BLaER1 (cell line): ENCODE measurements around the gene SNAP25.
A peak's percentile ranks its signal among the peaks of the same experiment; 100 is the strongest.

ENCODE experiments used
- H3K27ac ChIP-seq: shearing (Covaris generic); formaldehyde crosslinking; 2 replicates; pipeline ENCODE4 v1.8.1; 2022
- H3K27me3 ChIP-seq: shearing (Covaris generic); formaldehyde crosslinking; 2 replicates; pipeline ENCODE4 v1.8.1; 2022
- H3K36me3 ChIP-seq: shearing (Covaris generic); formaldehyde crosslinking; 2 replicates; pipeline ENCODE4 v1.8.1; 2022
- H3K4me1 ChIP-seq: shearing (Covaris generic); formaldehyde crosslinking; 2 replicates; pipeline ENCODE4 v1.8.1; 2022
- H3K4me2 ChIP-seq: shearing (Covaris generic); formaldehyde crosslinking; 2 replicates; pipeline ENCODE4 v1.8.1; 2022
- H3K4me3 ChIP-seq: shearing (Covaris generic); formaldehyde crosslinking; 2 replicates; pipeline ENCODE4 v1.8.1; 2022
- H3K9ac ChIP-seq: shearing (Covaris generic); formaldehyde crosslinking; 2 replicates; pipeline ENCODE4 v1.8.1; 2022
- H3K9me3 ChIP-seq: shearing (Covaris generic); formaldehyde crosslinking; 2 replicates; pipeline ENCODE4 v1.8.1; 2022
- H4K20me1 ChIP-seq: shearing (Covaris generic); formaldehyde crosslinking; 2 replicates; pipeline ENCODE4 v1.8.1; 2022
- Cebpa-rat ChIP-seq: shearing (Covaris generic); IDR thresholded peaks from 2 replicates; pipeline ENCODE4 v1.8.1; 2022

Gene SNAP25

DNA sequence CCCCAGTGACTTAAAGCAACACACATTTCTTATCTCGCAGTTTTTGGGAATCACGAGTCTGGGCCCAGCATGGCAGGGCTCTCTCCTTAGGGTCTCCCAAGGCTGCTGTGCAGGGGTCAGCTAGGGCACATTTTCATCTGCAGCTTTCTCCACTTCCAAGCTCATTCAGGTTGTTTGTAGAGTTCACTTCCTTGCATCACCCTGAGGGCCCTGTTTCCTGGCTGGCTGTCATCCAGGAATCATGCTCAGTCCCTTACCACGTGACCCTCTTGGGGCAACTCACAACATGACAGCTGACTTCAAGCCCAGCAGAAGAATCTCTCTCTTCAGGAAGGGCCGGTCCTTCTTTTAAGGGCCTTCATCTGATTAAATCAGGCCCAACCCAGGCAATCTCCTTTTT, 21.3 kb downstream of the SNAP25 start:
- Histone ChIP-seq H4K20me1 (no peaks in the 10 kb centered on the region), H3K27me3 (no peaks in the 10 kb centered on the region), H3K27ac (no peak overlapping the region), H3K4me1 (peaks cover 8% of the 10 kb centered on the region), H3K4me2 (peak overlapping the region; percentile 40), H3K9ac (no peak overlapping the region), H3K9me3 (no peaks in the 10 kb centered on the region), H3K4me3 (no peak overlapping the region), H3K36me3 (no peaks in the 10 kb centered on the region)
- TF ChIP-seq Cebpa-rat = no peak

DNA sequence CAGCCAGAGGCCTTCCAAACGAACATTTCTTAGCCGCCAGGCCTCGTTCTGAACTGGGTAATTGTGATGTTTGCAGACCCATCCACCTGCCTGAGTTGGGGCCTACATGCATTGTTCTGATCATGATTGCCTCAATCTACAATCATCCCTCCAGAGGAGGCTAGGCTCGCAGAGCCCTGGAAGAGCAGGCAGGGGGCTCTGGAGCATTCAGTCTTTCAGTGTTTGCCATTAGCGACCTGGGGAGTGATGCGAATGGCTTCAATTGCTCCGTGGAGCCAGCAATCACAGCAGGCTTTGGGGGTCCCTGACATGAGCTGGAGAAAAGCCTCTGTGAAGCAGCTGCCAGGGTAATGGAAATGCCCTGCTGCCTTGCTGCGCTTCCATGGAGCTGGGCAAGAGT, 22.0 kb downstream of the SNAP25 start:
- no peaks in the 10 kb centered on the region for H3K36me3 ChIP-seq
- H3K4me1 ChIP-seq = peaks cover 8% of the 10 kb centered on the region
- H3K27ac ChIP-seq = no peak overlapping the region
- H3K9me3 ChIP-seq = no peaks in the 10 kb centered on the region
- TF ChIP-seq Cebpa-rat = no peak
- H3K4me3 ChIP-seq = no peak overlapping the region
- H3K27me3 ChIP-seq = no peaks in the 10 kb centered on the region
- no peaks in the 10 kb centered on the region for H4K20me1 ChIP-seq
- H3K9ac ChIP-seq = no peak overlapping the region
- no peak overlapping the region for H3K4me2 ChIP-seq

DNA sequence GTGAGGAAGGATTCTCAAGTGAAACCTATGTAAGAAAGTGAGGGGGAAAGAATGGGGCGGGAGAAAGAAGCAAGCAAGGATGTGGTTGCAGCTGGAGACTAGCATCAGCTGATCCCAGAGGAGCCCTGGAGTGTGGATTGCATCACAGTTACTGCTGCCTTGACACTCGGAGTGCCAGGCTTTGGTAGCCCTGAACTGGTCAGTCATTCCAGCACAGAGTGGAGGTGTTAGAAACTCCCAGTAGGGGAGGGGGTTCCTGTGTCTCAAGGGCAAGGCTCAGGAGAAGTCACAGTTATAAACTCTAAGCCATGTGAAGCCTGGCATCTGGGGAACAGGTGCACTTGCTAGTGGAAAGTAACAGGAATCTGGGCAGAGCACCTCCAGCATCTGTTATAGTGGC, 23.5 kb downstream of the SNAP25 start:
- Histone ChIP-seq H3K36me3 (no peaks in the 10 kb centered on the region), H3K27ac (no peak overlapping the region), H3K4me2 (no peak overlapping the region), H3K9me3 (no peaks in the 10 kb centered on the region), H3K9ac (no peak overlapping the region), H3K4me1 (peaks cover 8% of the 10 kb centered on the region), H3K4me3 (no peak overlapping the region), H4K20me1 (no peaks in the 10 kb centered on the region), H3K27me3 (no peaks in the 10 kb centered on the region)
- TF ChIP-seq Cebpa-rat = no peak

GRCh38 chr20:10247440-10247839, 28.8 kb downstream of the SNAP25 start:
- Histone ChIP-seq H3K4me3 (no peak overlapping the region), H3K4me1 (no peaks in the 10 kb centered on the region), H3K9me3 (no peaks in the 10 kb centered on the region), H3K36me3 (no peaks in the 10 kb centered on the region), H3K4me2 (no peak overlapping the region), H3K9ac (no peak overlapping the region), H3K27me3 (no peaks in the 10 kb centered on the region), H3K27ac (no peak overlapping the region), H4K20me1 (no peaks in the 10 kb centered on the region)
- TF ChIP-seq Cebpa-rat = no peak

DNA sequence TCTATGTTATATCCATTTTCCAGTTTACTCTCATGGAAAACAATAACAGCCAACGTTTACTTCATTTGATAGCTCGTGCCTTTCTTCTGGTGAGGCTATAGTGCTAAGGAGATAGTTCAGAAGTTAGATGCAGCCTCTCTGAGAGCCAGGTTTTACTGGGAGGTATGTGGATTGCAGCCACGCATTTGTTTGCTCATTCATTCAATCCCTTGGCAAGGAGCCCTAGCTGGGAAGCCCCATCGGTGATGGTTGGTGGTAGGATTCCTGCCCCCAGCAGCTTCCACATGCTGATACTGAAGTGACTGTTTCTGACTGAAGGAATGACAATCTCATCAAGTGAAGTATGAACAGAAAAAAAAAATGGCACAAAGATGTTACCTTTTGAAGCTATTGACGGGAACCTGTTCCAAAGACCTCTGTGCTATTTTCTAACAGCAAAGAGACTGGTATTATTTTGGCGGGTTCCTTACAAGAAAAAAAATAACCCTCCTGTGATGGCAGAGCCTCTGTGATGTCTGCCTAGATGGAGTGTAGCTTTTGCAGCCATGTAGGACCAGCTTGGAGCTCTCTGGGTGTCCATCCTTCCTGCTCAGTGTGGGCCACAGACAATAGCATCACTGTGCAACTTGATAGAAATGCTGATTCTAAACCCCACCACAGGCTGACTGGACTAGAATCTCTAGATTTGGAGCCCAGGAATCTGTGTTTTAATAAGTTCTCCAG, 30.6 kb downstream of the SNAP25 start:
- H3K4me2 ChIP-seq = no peak overlapping the region
- H3K27me3 ChIP-seq = no peaks in the 10 kb centered on the region

DNA sequence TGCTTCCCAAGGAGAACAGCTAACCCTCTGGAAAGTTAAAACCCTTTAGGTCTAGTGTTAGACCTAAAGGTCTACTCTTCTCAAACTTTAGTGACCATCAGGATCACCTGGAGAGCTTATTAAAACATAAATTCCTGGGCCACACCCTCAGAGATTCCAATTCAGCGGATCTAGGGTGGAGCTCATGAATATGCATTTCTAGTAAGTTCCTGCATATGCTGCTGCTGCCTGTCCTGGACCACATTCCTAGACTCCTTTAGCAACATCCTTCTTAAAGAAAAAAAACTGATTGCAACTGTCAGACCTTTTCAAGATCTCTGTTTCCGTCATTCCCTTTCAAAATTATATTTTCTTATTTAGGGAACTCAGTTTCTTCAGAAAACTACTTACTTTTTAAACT, 31.2 kb downstream of the SNAP25 start:
- Histone ChIP-seq H3K4me3 (no peak overlapping the region), H3K27me3 (no peaks in the 10 kb centered on the region), H3K9me3 (no peaks in the 10 kb centered on the region), H4K20me1 (no peaks in the 10 kb centered on the region), H3K4me2 (no peak overlapping the region), H3K27ac (no peak overlapping the region), H3K36me3 (no peaks in the 10 kb centered on the region), H3K9ac (no peak overlapping the region), H3K4me1 (peaks cover 13% of the 10 kb centered on the region)
- TF ChIP-seq Cebpa-rat = no peak

More for the DNA sequence above, 30.6 kb downstream of the SNAP25 start:
- peaks cover 8% of the 10 kb centered on the region for H3K4me1 ChIP-seq
- no peak overlapping the region for H3K4me3 ChIP-seq
- H3K36me3 ChIP-seq = no peaks in the 10 kb centered on the region
- H3K9ac ChIP-seq = no peak overlapping the region
- no peaks in the 10 kb centered on the region for H4K20me1 ChIP-seq
- H3K9me3 ChIP-seq = no peaks in the 10 kb centered on the region
- H3K27ac ChIP-seq = no peak overlapping the region
- no peak for TF ChIP-seq Cebpa-rat

DNA sequence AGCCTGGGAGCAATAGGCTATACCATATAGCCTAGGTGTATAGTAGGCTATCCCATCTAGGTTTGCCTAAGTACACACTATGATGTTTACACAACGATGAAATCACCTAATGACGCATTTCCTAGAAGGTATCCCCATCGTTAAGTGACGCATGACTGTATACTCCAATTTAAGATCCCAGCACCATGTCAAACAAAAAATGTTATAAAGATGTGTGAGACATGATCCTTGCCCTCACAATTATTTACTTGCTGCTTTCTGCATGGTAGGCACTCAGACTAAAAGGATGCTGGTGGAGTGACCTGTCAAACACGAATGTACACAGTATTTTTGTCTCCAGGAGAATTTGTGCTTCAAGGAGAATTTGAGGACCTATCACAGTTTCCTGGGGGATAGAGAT, 32.3 kb downstream of the SNAP25 start:
- peaks cover 13% of the 10 kb centered on the region for H3K4me1 ChIP-seq
- no peak overlapping the region for H3K4me3 ChIP-seq
- H3K36me3 ChIP-seq = no peaks in the 10 kb centered on the region
- no peak overlapping the region for H3K4me2 ChIP-seq
- no peaks in the 10 kb centered on the region for H3K27me3 ChIP-seq
- H3K9ac ChIP-seq = no peak overlapping the region
- no peaks in the 10 kb centered on the region for H3K9me3 ChIP-seq
- no peak for TF ChIP-seq Cebpa-rat
- no peaks in the 10 kb centered on the region for H4K20me1 ChIP-seq
- no peak overlapping the region for H3K27ac ChIP-seq

- Histone ChIP-seq H3K9ac (no peak overlapping the region), H3K4me3 (no peak overlapping the region), H3K36me3 (no peaks in the 10 kb centered on the region), H3K4me1 (peaks cover 13% of the 10 kb centered on the region), H4K20me1 (no peaks in the 10 kb centered on the region), H3K27me3 (no peaks in the 10 kb centered on the region), H3K27ac (no peak overlapping the region), H3K4me2 (peak overlapping the region; percentile 37), H3K9me3 (no peaks in the 10 kb centered on the region)
- no peak for TF ChIP-seq Cebpa-rat
Observed at GRCh38 chr20:10253780-10254179, 35.1 kb downstream of the SNAP25 start.

DNA sequence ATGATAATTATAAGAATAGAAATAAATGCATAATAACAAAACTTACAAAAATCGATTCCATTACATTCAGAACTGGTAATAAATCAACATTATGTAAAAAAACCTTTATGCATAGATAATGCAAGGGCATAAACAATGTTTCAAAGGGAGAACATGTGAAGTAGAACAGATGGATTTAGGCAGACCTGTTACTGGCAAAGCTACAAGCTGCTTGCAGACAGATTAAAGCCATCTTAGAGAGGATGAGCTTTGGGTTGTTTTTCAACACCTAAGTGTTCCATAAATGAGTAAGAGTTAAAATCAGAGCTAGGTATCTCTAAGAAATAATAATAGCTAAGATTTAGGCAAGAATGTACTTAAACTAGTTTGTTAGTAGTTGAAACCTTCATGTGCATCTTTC, 37.2 kb downstream of the SNAP25 start:
- no peaks in the 10 kb centered on the region for H4K20me1 ChIP-seq
- H3K9ac ChIP-seq = no peak overlapping the region
- H3K27me3 ChIP-seq = no peaks in the 10 kb centered on the region
- no peak for TF ChIP-seq Cebpa-rat
- H3K4me3 ChIP-seq = no peak overlapping the region
- H3K4me2 ChIP-seq = no peak overlapping the region
- H3K4me1 ChIP-seq = peaks cover 13% of the 10 kb centered on the region
- no peaks in the 10 kb centered on the region for H3K9me3 ChIP-seq
- no peaks in the 10 kb centered on the region for H3K36me3 ChIP-seq
- H3K27ac ChIP-seq = no peak overlapping the region

GRCh38 chr20:10259166-10259565, 40.5 kb downstream of the SNAP25 start:
- Histone ChIP-seq H3K4me2 (no peak overlapping the region), H3K9me3 (no peaks in the 10 kb centered on the region), H3K36me3 (no peaks in the 10 kb centered on the region), H4K20me1 (no peaks in the 10 kb centered on the region), H3K4me1 (peaks cover 5% of the 10 kb centered on the region), H3K27ac (no peak overlapping the region), H3K4me3 (no peak overlapping the region), H3K9ac (no peak overlapping the region), H3K27me3 (no peaks in the 10 kb centered on the region)
- TF ChIP-seq Cebpa-rat = no peak

DNA sequence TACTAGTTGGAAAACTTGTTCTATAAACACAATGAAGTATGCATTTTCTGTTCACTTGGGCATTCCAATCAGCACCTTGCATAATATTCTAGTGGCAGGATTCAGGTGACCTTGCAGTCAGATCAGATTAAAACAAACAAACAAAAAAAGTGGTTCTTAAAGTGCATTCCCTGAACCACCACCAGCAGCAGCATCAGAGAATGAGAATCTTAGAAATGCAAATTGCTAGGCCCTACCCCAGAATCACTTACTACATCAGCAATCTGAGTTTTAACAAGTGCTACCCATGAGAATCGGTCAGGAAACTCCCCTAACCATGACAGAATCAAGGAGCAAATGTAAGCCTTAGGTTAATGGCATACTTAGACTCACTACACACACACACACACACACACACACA, 41.7 kb downstream of the SNAP25 start:
- no peak for TF ChIP-seq Cebpa-rat
- no peak overlapping the region for H3K4me2 ChIP-seq
- H3K27me3 ChIP-seq = no peaks in the 10 kb centered on the region
- H4K20me1 ChIP-seq = no peaks in the 10 kb centered on the region
- H3K27ac ChIP-seq = no peak overlapping the region
- H3K9ac ChIP-seq = no peak overlapping the region
- H3K9me3 ChIP-seq = no peaks in the 10 kb centered on the region
- H3K4me3 ChIP-seq = no peak overlapping the region
- no peaks in the 10 kb centered on the region for H3K36me3 ChIP-seq
- H3K4me1 ChIP-seq = no peaks in the 10 kb centered on the region
